ENCODE measurements around the gene NOX5. TPM values are rescaled to one million over a fixed set of nuclear protein-coding genes. Genes with fewer than 3 reads are reported as not detected.

NOX5 gene
- total and polyA plus RNA-seq, 2 of the 13 experiments (the other 11 are each of a cell fraction or from before 2014, with no cell fraction given) = not detected

GRCh38 chr15:68997050-68997449 lies 17.4 kb upstream of the NOX5 start (continued):
- TF ChIP-seq ZNF563 (CRISPR knock-in tag; IDR thresholded peaks at IDR 0.05) (no peak), ZNF33B (CRISPR knock-in tag; IDR thresholded peaks at IDR 0.05) (no peak), CSRNP2 (CRISPR knock-in tag; conservative IDR thresholded peaks at IDR 0.05; ENCODE audit: low read depth) (no peak), ZNF607 (CRISPR knock-in tag; IDR thresholded peaks at IDR 0.05; ENCODE audit: borderline replicate concordance) (no peak), ZNF264 (CRISPR knock-in tag; IDR thresholded peaks at IDR 0.05) (no peak), HNF4A (CRISPR knock-in tag; IDR thresholded peaks at IDR 0.05) (no peak), CREB1 (IDR thresholded peaks at IDR 0.05) (no peak), CREB1 (CRISPR knock-in tag; IDR thresholded peaks at IDR 0.05) (no peak), ZSCAN22 (CRISPR knock-in tag; IDR thresholded peaks at IDR 0.05) (no peak), MXD3 (CRISPR knock-in tag; IDR thresholded peaks at IDR 0.05) (no peak)
- TF ChIP-seq, protein P1, sequence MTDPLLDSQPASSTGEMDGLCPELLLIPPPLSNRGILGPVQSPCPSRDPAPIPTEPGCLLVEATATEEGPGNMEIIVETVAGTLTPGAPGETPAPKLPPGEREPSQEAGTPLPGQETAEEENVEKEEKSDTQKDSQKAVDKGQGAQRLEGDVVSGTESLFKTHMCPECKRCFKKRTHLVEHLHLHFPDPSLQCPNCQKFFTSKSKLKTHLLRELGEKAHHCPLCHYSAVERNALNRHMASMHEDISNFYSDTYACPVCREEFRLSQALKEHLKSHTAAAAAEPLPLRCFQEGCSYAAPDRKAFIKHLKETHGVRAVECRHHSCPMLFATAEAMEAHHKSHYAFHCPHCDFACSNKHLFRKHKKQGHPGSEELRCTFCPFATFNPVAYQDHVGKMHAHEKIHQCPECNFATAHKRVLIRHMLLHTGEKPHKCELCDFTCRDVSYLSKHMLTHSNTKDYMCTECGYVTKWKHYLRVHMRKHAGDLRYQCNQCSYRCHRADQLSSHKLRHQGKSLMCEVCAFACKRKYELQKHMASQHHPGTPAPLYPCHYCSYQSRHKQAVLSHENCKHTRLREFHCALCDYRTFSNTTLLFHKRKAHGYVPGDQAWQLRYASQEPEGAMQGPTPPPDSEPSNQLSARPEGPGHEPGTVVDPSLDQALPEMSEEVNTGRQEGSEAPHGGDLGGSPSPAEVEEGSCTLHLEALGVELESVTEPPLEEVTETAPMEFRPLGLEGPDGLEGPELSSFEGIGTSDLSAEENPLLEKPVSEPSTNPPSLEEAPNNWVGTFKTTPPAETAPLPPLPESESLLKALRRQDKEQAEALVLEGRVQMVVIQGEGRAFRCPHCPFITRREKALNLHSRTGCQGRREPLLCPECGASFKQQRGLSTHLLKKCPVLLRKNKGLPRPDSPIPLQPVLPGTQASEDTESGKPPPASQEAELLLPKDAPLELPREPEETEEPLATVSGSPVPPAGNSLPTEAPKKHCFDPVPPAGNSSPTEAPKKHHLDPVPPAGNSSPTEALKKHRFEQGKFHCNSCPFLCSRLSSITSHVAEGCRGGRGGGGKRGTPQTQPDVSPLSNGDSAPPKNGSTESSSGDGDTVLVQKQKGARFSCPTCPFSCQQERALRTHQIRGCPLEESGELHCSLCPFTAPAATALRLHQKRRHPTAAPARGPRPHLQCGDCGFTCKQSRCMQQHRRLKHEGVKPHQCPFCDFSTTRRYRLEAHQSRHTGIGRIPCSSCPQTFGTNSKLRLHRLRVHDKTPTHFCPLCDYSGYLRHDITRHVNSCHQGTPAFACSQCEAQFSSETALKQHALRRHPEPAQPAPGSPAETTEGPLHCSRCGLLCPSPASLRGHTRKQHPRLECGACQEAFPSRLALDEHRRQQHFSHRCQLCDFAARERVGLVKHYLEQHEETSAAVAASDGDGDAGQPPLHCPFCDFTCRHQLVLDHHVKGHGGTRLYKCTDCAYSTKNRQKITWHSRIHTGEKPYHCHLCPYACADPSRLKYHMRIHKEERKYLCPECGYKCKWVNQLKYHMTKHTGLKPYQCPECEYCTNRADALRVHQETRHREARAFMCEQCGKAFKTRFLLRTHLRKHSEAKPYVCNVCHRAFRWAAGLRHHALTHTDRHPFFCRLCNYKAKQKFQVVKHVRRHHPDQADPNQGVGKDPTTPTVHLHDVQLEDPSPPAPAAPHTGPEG (CRISPR knock-in tag; IDR thresholded peaks at IDR 0.05) = no peak
